GM19455 (cell line): ENCODE data around the gene NSUN4.

Experiments used
- ATAC-seq: cut with Tn5 transposase; IDR thresholded peaks from one replicate; pipeline ENCODE4 v1.9.1; 2021; ENCODE audit not compliant: unreplicated experiment

NSUN4 gene

DNA sequence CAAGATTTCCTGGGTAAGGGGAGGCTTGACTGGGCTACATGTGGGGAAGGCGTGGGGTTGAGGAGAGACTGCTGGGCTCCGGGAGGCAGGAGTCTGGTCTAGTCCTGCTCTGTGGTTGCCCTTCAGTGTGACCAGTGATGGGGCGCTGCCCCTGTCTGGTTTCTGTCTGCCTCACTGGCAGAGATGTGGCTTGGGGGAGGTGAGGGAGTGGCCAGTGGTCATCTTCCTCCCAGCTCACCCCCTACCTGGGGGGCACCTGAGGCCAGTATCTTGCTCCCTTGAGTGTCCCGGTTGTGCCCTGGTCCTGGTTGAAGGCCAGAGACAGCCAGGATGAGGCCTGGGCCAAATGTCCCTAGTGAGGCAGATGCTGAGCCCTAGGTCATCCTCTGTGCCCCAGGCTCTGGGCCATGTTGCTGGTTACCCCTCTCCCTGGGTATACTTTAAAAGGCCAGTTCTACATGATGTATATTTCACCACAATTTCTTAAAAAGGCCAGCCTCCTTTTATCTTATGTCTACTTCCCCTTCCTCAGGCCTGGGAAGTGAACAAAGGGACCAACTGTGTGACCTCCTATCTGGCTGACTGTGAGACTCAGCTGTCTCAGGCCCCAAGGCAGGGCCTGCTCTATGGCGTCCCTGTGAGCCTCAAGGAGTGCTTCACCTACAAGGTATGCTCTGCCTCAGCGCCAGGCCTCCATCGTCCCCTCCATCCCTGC is 64.0 kb downstream of the NSUN4 start:
- ATAC-seq: no peak

DNA sequence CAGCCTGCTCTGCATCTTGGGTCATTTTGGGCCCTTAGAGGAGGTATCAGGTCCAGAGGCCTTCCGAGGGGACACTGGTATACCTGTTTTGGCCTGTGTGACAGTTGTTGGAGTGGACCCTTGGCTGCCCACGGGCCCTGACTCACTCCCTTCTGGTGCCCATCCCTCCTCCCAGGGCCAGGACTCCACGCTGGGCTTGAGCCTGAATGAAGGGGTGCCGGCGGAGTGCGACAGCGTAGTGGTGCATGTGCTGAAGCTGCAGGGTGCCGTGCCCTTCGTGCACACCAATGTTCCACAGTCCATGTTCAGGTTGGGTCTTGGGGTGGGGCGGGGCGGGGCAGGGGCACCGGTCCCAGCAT is 64.6 kb downstream of the NSUN4 start:
- no peak for ATAC-seq

DNA sequence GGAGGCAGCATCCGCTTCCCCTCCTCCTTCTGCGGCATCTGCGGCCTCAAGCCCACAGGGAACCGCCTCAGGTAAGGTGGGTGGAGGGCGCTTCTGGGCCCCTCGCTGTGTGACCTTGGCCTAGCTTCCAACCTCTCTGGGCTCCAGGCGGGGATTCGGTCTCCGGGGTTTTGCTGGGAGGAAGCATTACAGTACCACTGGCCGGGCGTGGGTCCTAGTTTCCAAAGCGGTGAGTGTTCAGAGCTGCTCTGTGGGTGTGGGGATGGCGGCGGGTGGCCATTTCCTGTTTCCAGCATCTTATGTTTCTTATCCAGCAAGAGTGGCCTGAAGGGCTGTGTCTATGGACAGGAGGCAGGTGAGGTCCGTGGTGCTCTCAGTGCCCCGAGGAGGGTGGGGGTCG is 65.1 kb downstream of the NSUN4 start:
- no peak for ATAC-seq

DNA sequence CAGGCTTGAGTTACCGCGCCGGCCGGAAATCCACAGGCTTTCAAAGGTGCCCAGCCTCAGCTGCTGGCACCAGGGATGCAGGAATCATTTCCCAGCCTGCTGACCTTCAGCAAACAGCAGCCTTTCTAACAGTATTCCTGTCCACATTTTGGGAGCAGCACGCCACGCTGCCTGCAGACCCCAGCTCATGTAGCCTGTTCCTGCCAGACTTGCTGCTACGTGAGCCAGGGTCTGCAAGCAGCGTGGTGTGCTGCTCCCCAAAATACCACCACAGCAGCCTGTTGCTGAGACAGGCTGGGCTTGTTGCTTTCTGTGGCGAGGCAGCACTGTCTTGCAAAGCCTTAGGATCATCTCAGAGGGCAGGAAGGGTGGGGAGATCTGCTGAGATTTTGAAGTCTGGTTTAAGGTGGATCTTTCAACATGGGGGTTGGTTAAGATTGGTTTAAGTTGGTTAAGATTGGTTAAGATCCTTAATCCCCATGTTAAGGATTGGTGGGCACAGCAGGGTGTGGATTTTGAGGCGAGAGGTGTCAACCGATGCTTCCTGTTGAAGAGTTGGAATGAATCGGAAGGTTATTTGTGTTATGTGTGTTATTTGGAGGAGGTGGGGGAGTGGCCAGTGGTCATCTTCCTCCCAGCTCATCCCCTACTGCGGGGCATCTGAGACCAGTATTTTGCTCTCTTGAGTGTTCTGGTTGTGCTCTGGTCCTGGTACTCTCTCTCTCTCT is 66.4 kb downstream of the NSUN4 start:
- no peak for ATAC-seq

DNA sequence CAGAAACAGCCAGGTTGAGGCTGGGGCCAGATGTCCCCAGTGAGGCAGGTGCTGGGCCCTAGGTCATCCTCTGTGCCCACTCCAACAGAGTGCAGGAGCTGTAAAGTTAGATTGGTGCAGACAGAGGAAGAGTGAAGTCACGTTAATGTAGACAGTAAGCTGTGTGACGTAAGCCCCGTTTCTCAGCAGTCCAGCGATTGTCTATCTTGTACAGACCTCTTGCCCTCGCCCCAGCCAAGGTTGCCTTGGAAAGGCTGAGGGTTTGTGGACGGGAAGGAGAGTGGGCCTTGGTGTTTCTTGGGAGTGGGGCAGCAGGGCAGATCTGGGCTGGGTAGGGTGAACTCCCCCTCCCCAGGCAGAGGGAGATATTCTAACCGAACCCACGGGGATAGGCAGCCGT is 67.0 kb downstream of the NSUN4 start:
- no peak for ATAC-seq

DNA sequence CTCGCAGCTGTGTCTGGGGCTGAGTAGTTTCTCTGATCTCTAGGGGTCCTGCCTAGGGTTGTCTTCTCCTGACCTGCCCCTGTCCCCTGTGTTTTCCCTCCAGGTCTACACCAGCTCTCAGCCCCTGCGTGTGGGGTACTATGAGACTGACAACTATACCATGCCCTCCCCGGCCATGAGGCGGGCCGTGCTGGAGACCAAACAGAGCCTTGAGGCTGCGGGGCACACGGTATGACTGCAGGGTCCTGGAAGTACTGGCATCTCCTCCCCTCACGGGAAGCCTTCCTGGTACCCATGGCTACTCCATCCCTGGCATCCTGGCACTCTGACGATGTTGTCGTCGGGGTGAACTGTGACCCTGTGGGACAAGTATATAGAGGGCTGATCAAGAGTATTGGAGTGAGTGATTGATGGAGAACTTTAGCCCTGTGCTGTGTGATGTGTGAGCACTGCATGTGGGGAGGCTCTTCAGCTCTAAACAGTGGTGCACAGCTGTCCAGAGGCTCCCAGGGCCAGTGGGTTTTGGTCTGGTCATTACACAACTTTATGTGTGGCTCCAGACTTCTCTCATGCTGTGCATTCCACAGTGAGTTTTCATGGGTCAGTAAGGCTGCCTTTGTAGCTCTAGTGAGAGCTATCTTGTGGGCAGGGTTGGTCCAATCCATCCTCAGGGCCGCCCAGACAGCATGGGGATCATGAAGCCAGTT is 67.9 kb downstream of the NSUN4 start:
- ATAC-seq: no peak

DNA sequence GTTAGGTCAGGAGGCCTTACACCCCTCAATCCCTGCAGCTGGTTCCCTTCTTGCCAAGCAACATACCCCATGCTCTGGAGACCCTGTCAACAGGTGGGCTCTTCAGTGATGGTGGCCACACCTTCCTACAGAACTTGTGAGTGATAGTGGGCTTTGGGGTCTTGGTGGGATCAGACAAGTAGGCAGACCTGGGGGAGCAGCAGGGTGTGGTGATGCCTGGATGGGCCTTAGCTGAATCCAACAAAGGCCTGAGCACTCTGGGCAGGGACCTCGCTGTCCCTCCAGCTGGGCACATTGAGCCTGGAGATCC is 68.4 kb downstream of the NSUN4 start:
- ATAC-seq: no peak

DNA sequence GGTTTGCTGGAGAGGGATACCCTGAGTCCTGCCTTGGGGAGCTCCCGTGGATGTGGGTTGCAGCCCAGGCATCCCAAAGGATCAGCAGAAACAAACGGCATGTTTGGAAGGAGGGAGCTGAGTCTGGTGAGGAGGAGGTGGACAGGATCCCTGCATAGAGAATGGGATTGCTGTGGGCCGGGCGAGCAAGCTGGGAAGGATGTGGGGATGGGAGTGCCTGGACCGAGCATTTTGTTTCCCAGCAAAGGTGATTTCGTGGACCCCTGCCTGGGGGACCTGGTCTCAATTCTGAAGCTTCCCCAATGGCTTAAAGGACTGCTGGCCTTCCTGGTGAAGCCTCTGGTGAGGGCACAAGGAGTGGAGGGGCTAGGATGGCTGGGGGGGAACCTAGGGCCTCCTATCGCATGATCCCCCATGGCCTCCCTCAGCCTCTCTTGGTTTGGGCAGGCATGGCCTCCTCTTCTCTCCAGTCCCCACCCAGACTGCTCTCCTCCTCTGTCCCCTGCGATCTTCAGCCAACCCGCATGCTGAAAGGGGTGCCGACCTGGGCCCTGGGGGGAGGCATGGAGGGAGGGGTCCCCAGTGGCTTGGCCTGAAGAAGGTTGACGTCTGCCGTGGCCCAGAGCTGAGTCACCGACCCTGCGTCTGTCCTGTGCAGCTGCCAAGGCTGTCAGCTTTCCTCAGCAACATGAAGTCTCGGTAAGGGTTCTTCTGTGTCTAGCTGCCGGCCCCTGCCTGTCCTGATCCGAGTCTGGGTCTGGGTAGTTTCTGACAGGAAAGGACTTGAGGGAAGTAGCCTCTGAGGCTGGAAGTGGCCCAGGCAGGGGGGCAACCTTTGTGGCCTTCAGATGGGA is 69.8 kb downstream of the NSUN4 start:
- no peak for ATAC-seq

DNA sequence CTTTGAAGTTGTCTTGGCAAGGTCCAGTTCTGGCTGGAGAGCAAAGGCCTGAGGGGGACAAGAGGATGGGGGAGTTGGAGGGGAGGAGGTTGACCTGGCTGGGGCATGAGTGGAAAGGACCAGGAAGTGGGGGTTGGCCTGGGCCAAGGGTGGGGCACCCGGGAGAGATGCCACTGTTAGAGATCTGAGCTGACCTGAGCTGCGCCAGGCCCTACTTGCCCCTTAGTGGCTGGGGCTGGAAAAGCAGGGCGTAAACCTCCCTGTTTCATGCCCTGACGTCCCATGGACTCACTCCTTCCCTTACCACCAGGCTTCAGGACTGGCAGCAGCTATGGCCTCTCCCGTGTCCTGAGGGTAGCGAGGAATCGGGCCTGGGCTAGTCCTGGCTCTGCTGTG is 70.4 kb downstream of the NSUN4 start:
- ATAC-seq: no peak
